Myocyte (in vitro differentiated cells): ENCODE data around the gene FGF1. TPM values are rescaled to one million over a fixed set of nuclear protein-coding genes. Genes with fewer than 3 reads are reported as not detected.
"Not testable (repeated sequence)": the region's sequence is repeated elsewhere in the genome, so short reads cannot be mapped to it uniquely, and the experiment has no call there.

Experiments used
- DNase-seq: peaks from one replicate; pipeline ENCODE4 v3.0.0-alpha.2; 2012; ENCODE audit warnings: low read depth
- total RNA-seq: library from RNA; depleted of rRNA; stranded (reverse); fragments of >200 nt; gene quantifications from 2 replicates; pipeline ENCODE4 v1.2.3, GENCODE V29; 2014

Gene FGF1
- total RNA-seq, 1 donor from 2014 or later: 1.8 TPM

- peak; percentile 40 for DNase-seq
Measured at GRCh38 chr5:142671266-142671665, 14.6 kb downstream of the FGF1 start.

GRCh38 chr5:142670804-142671203 lies 15.1 kb downstream of the FGF1 start:
- no peak for DNase-seq

GRCh38 chr5:142669477-142669876 lies 16.4 kb downstream of the FGF1 start:
- DNase-seq: no peak

- DNase-seq: no peak
Measured at GRCh38 chr5:142668336-142668735, 17.6 kb downstream of the FGF1 start.

- no peak for DNase-seq
Measured at GRCh38 chr5:142667831-142668230, 18.1 kb downstream of the FGF1 start.

GRCh38 chr5:142664636-142665035 lies 21.3 kb downstream of the FGF1 start:
- no peak for DNase-seq

GRCh38 chr5:142664067-142664466 lies 21.8 kb downstream of the FGF1 start:
- DNase-seq: no peak

GRCh38 chr5:142663246-142663645 lies 22.6 kb downstream of the FGF1 start:
- no peak for DNase-seq

GRCh38 chr5:142661957-142662356 lies 23.9 kb downstream of the FGF1 start:
- no peak for DNase-seq

GRCh38 chr5:142661143-142661542 lies 24.7 kb downstream of the FGF1 start:
- DNase-seq: no peak

- DNase-seq: no peak
Measured at GRCh38 chr5:142660731-142661130, 25.2 kb downstream of the FGF1 start.

- no peak for DNase-seq
Measured at GRCh38 chr5:142660196-142660595, 25.7 kb downstream of the FGF1 start.

GRCh38 chr5:142659405-142659804 lies 26.5 kb downstream of the FGF1 start:
- DNase-seq: no peak

- no peak for DNase-seq
Measured at GRCh38 chr5:142658278-142658677, 27.6 kb downstream of the FGF1 start.

- DNase-seq: no peak
Measured at GRCh38 chr5:142657446-142657845, 28.4 kb downstream of the FGF1 start.

- DNase-seq: peak; percentile 81
Measured at GRCh38 chr5:142655339-142656267, 30.3 kb downstream of the FGF1 start.

- no peak for DNase-seq
Measured at GRCh38 chr5:142654578-142655058, 31.3 kb downstream of the FGF1 start.

- DNase-seq: no peak
Measured at GRCh38 chr5:142653321-142653720, 32.6 kb downstream of the FGF1 start.

- no peak for DNase-seq
Measured at GRCh38 chr5:142652563-142652962, 33.3 kb downstream of the FGF1 start.

GRCh38 chr5:142650881-142651280 lies 35.0 kb downstream of the FGF1 start:
- DNase-seq: no peak

GRCh38 chr5:142650060-142650459 lies 35.8 kb downstream of the FGF1 start:
- no peak for DNase-seq

GRCh38 chr5:142648108-142648507 lies 37.8 kb downstream of the FGF1 start:
- DNase-seq: not testable (repeated sequence)

- peak; percentile 64 for DNase-seq
Measured at GRCh38 chr5:142645456-142645855, 40.4 kb downstream of the FGF1 start.
